Measurements from ENCODE around the gene PADI3.

DNA sequence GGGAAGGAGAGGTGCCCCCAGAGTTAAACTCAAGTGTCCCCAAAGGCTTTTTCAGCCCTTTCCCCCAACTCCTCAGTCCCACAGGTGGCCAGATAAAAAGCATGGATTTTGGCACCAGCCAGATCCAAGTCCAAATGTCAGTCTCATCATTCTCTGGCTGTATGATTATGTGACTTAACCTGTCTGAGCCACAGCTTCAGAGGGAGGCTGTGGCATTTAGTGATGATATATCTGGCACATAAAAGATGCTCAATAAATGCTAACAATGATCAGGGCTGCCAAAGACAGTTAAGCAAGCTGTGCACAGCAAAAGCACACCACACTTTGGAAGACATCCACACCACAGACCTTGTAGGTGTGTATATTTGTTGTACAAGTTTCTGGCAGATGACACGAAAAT is 5.6 kb upstream of the PADI3 start:
- TF ChIP-seq, protein P1, sequence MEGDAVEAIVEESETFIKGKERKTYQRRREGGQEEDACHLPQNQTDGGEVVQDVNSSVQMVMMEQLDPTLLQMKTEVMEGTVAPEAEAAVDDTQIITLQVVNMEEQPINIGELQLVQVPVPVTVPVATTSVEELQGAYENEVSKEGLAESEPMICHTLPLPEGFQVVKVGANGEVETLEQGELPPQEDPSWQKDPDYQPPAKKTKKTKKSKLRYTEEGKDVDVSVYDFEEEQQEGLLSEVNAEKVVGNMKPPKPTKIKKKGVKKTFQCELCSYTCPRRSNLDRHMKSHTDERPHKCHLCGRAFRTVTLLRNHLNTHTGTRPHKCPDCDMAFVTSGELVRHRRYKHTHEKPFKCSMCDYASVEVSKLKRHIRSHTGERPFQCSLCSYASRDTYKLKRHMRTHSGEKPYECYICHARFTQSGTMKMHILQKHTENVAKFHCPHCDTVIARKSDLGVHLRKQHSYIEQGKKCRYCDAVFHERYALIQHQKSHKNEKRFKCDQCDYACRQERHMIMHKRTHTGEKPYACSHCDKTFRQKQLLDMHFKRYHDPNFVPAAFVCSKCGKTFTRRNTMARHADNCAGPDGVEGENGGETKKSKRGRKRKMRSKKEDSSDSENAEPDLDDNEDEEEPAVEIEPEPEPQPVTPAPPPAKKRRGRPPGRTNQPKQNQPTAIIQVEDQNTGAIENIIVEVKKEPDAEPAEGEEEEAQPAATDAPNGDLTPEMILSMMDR (IDR thresholded peaks at IDR 0.05) = no peak
- no peak for TF ChIP-seq POLR2A (IDR thresholded peaks at IDR 0.05)

Data from Peyer's patch (tissue), 4 donors.